K562 (cell line): ENCODE data around the gene MYL12A. TPM values are rescaled to one million over a fixed set of nuclear protein-coding genes. Genes with fewer than 3 reads are reported as not detected.

Experiments
- ATAC-seq: fragments of 200-7000 bp; cut with Tn5 transposase; 3 replicates; pipeline ENCODE4 v1.9.1; 2020; ENCODE audit warnings: moderate library complexity
- BruUV-seq: library from RNA; stranded (reverse); fragments of 400-500 nt; replicated peaks from 2 replicates; lab custom pipeline; 2021; lab: Mats Ljungman, UMichigan
- CTCF ChIA-PET: fragments of 300-600 bp; formaldehyde crosslinking; extraction: SDS; loops from one replicate; lab custom pipeline; 2021; ENCODE audit warnings: low intra/inter-chr PET ratio; lab: Yijun Ruan, JAX
- POLR2A ChIA-PET: fragments of 300-600, 350-650 bp; sonication (Branson Sonifier 250); formaldehyde crosslinking; extraction: SDS; loops from one replicate; lab custom pipeline; 2021; ENCODE audit warnings: antibody characterized with exemption, inconsistent platforms; lab: Yijun Ruan, JAX
- DNase-seq, 4 experiments: peaks; one replicate each; pipeline versions ENCODE4 v3.0.0 to v3.0.0-alpha.2; 2011 to 2018; ENCODE audit warnings: low spot score in 3 of 4, mixed read lengths in 3 of 4; ENCODE audit errors: extremely low read depth in 1 of 4
- FAIRE-seq: peaks from 2 replicates; lab custom pipeline; 2011; peaks lifted over from hg19 to GRCh38; lab: Jason Lieb, UNC
- H2AFZ ChIP-seq: 2 replicates; pipeline ENCODE4 v1.6.0; 2011; ENCODE audit warnings: low read depth, low read length, control low read depth, inconsistent platforms
- H3K27ac ChIP-seq: fragments of 200-600 bp; 3 replicates; pipeline ENCODE4 v1.8.0; 2011; ENCODE audit warnings: low read depth, mild to moderate bottlenecking, control low read depth, inconsistent platforms, low read length, moderate library complexity, mixed read lengths; ENCODE audit errors: extremely low read depth
- H3K27me3 ChIP-seq, 2 experiments: fragments of 300-600 bp in 1 of 2; 2 replicates in 1 of 2; 3 replicates in 1 of 2; pipeline versions ENCODE4 v1.6.0 to v1.8.0; 2011; ENCODE audit warnings: inconsistent platforms in 2 of 2, low read length in 2 of 2, mild to moderate bottlenecking in 1 of 2, mixed read lengths in 1 of 2, moderate library complexity in 1 of 2; ENCODE audit not compliant: control insufficient read depth in 2 of 2, insufficient read depth in 2 of 2
- H3K36me3 ChIP-seq: fragments of 300-600 bp; 3 replicates; pipeline ENCODE4 v1.8.0; 2011; ENCODE audit warnings: mild to moderate bottlenecking, low read length, inconsistent platforms; ENCODE audit not compliant: control insufficient read depth, insufficient read depth
- H3K4me1 ChIP-seq, 2 experiments: fragments of 200-600 bp in 1 of 2; replicated peaks in 1 of 2; 2 replicates in 1 of 2; 3 replicates in 1 of 2; pipeline versions ENCODE4 v1.5.1 to v1.8.0; 2011; ENCODE audit warnings: inconsistent platforms in 2 of 2, low read length in 2 of 2, mild to moderate bottlenecking in 1 of 2, mixed read lengths in 1 of 2, moderate library complexity in 1 of 2; ENCODE audit not compliant: control insufficient read depth in 2 of 2, insufficient read depth in 2 of 2
- H3K4me2 ChIP-seq: 2 replicates; pipeline ENCODE4 v1.6.1; 2011; ENCODE audit warnings: low read length, control low read depth, inconsistent platforms, mixed read lengths; ENCODE audit not compliant: insufficient read depth
- H3K4me3 ChIP-seq: fragments of 200-600 bp; sonication (generic), shearing (Covaris generic); 2 replicates; pipeline ENCODE4 v1.5.1; 2016; ENCODE audit warnings: control low read depth, inconsistent platforms
- H3K79me2 ChIP-seq: fragments of 200-600 bp; 3 replicates; pipeline ENCODE4 v1.8.0; 2011; ENCODE audit warnings: low read length, inconsistent platforms; ENCODE audit not compliant: control insufficient read depth, insufficient read depth
- H3K9ac ChIP-seq, 2 experiments: 2 replicates each; pipeline versions ENCODE4 v1.6.0 to v1.6.1; 2011; ENCODE audit warnings: low read depth in 2 of 2, low read length in 2 of 2, control low read depth in 1 of 2, inconsistent platforms in 1 of 2, mild to moderate bottlenecking in 1 of 2, mixed read lengths in 1 of 2; ENCODE audit not compliant: insufficient read depth in 1 of 2
- H3K9me1 ChIP-seq: one replicate; pipeline ENCODE4 v1.6.0; 2011; ENCODE audit warnings: inconsistent platforms, mild to moderate bottlenecking, low read length, moderate library complexity; ENCODE audit not compliant: control insufficient read depth, insufficient read depth
- H3K9me3 ChIP-seq: replicated peaks from 2 replicates; pipeline ENCODE4 v1.5.1; 2011; ENCODE audit warnings: low read depth, low read length, inconsistent platforms; ENCODE audit not compliant: control insufficient read depth, insufficient read depth
- H4K20me1 ChIP-seq: replicated peaks from 2 replicates; pipeline ENCODE4 v1.6.1; 2011; ENCODE audit warnings: low read length, inconsistent platforms, mixed read lengths; ENCODE audit not compliant: control insufficient read depth, insufficient read depth
- ELF1 ChIP-seq: fragments of 200-800 bp; sonication (Bioruptor generic); IDR thresholded peaks from 2 replicates; pipeline ENCODE4 v1.6.1; 2016; ENCODE audit warnings: missing genetic modification characterization, missing compliant biosample characterization
- WGBS: fragments of 100-300 bp; shearing (Covaris generic); methylation state at CpG from one replicate; pipeline ENCODE4 v1.1.6; 2016; ENCODE audit warnings: low coverage, mixed read lengths; ENCODE audit not compliant: insufficient coverage; ENCODE audit errors: missing lambda C conversion rate; 5-methylcytosine and 5-hydroxymethylcytosine counted together
- in situ Hi-C: fragments of 300-500 bp; cut with MboI; formaldehyde crosslinking; loops from 4 replicates; pipeline ENCODE4 v1.15.0; 2018; ENCODE audit warnings: inconsistent platforms, mixed read lengths
- intact Hi-C: fragments of 100-400 bp; cut with micrococcal nuclease; formaldehyde crosslinking; loops from 2 replicates; pipeline ENCODE4 v1.14.2; 2022
- polyA plus RNA-seq, 8 experiments: library from polyadenylated mRNA; depleted of rRNA in 4 of 8; stranded (reverse) in 5 of 8; unstranded in 3 of 8; fragments of >200 nt; fragmentation: Nextera tagmentation in 2 of 8; fragmentation: Illumina TruSeq in 1 of 8; extraction: Ambion mirVana in 2 of 8; extraction: Trizol in 1 of 8; gene quantifications; 2 replicates each; pipeline versions ENCODE4 v1.2.1 to v1.2.3, GENCODE V29; 2011 to 2014; ENCODE audit warnings: inconsistent platforms in 1 of 8, missing spikeins in 1 of 8
- total RNA-seq, 7 experiments: library from RNA; depleted of rRNA in 6 of 7; stranded (reverse); fragments of >200 nt in 6 of 7; fragmentation: Illumina TruSeq in 2 of 7; extraction: Trizol in 2 of 7; gene quantifications; 2 replicates each; pipeline versions ENCODE4 v1.2.1 to v1.2.3, GENCODE V29; 2011 to 2021; ENCODE audit warnings: low replicate concordance in 1 of 7
- TF ChIP-seq, protein P1 (sequence below), 2 experiments: fragments of 450-650 bp; formaldehyde crosslinking in 1 of 2; IDR thresholded peaks; 2 replicates each; pipeline versions ENCODE4 v1.4.0 to v1.6.1; 2014 to 2020; ENCODE audit warnings: mild to moderate bottlenecking in 2 of 2, borderline replicate concordance in 1 of 2, low read depth in 1 of 2

MYL12A gene
- total and polyA plus RNA-seq, 9 of the 15 experiments (the other 6 are each of a cell fraction or from before 2014, with no cell fraction given): 308 to 1,031 (median 559) TPM

DNA sequence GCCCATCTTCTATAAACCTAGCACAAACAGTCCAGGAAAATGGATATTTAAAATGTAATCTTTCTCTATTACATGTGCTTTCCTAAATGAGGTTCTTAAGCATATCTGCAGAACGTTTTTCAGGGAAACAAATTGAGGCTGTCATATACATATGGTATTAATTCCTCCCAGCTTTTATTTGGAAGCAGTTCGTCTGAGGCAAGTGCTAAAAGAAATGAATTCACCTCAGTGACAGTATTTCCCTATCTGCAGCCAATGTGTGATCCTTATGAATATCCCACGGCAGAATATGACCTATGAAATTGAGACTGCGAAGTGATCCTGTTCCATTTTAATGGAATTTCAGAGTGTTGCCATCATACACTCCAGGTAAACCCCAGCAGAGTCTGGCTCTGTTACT is 34.9 kb upstream of the MYL12A start:
- POLR2A ChIA-PET: no interaction called here
- H3K4me1 ChIP-seq: peaks cover 7 to 32% of the 10 kb centered on the region in 2 experiments; a peak in 4 of 5 replicates
- TF ChIP-seq, protein P1, sequence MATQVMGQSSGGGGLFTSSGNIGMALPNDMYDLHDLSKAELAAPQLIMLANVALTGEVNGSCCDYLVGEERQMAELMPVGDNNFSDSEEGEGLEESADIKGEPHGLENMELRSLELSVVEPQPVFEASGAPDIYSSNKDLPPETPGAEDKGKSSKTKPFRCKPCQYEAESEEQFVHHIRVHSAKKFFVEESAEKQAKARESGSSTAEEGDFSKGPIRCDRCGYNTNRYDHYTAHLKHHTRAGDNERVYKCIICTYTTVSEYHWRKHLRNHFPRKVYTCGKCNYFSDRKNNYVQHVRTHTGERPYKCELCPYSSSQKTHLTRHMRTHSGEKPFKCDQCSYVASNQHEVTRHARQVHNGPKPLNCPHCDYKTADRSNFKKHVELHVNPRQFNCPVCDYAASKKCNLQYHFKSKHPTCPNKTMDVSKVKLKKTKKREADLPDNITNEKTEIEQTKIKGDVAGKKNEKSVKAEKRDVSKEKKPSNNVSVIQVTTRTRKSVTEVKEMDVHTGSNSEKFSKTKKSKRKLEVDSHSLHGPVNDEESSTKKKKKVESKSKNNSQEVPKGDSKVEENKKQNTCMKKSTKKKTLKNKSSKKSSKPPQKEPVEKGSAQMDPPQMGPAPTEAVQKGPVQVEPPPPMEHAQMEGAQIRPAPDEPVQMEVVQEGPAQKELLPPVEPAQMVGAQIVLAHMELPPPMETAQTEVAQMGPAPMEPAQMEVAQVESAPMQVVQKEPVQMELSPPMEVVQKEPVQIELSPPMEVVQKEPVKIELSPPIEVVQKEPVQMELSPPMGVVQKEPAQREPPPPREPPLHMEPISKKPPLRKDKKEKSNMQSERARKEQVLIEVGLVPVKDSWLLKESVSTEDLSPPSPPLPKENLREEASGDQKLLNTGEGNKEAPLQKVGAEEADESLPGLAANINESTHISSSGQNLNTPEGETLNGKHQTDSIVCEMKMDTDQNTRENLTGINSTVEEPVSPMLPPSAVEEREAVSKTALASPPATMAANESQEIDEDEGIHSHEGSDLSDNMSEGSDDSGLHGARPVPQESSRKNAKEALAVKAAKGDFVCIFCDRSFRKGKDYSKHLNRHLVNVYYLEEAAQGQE (IDR thresholded peaks at IDR 0.05; ENCODE audit: borderline replicate concordance): no peak
- TF ChIP-seq, protein P1 (CRISPR knock-in tag; IDR thresholded peaks at IDR 0.05; ENCODE audit: low read depth): no peak
- TF ChIP-seq ELF1: 0 out of 2 replicates have a peak, but pooled peaks have one; percentile 1
- H2AFZ ChIP-seq: peak overlapping the region; percentile 87
- no peaks in the 10 kb centered on the region; the same call in 2 of the 3 replicates for H3K36me3 ChIP-seq
- no peak overlapping the region for H3K4me3 ChIP-seq
- no TSS peak for BruUV-seq
- peak overlapping the region; percentile 64; the same call in 2 of the 3 replicates for H3K27ac ChIP-seq
- intact Hi-C loops (no loop called here), in situ Hi-C loops (no loop called here)
- 0 out of 4 replicates have a peak overlapping the region, but pooled peaks of 1 of the 2 experiments have one; percentile 7 for H3K9ac ChIP-seq
- ATAC-seq: no peak
- DNase-seq: no peak
- H4K20me1 ChIP-seq: no peaks in the 10 kb centered on the region
- H3K27me3 ChIP-seq: no peaks in the 10 kb centered on the region
- peak overlapping the region; percentile 34; the same call in 1 of the 2 replicates for H3K4me2 ChIP-seq
- no peaks in the 10 kb centered on the region for H3K9me3 ChIP-seq
- no peaks in the 10 kb centered on the region for H3K9me1 ChIP-seq
- 36% methylated on average over 4 of the region's 4 CpGs for WGBS
- no peaks in the 10 kb centered on the region for H3K79me2 ChIP-seq
- CTCF ChIA-PET: no interaction called here
- FAIRE-seq: no peak
